ENCODE results near the gene STIM1.

The STIM1 gene

DNA sequence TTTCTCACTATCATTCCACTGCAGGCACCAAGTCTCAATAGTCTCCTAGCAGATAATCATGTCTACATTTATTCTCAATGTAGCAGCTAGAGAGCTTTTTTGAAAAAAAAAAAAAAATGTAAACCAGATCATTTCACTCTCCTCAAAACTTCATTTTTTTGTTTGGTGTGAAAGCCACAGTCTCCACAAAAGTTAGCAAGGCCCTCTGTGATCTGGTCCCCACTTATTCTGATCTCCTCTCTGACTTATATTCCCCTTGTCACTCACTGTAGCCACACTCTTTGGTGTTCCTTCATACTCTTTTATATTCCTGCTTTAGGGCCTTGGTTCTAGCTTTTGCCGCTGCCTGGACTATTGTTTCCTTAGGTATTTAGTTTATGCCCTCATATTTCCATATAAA, 137.5 kb downstream of the STIM1 start:
- Histone ChIP-seq H3K4me3 (replicated peaks; ENCODE audit: insufficient read depth, low read length) (no peak overlapping the region), H3K27me3 (ENCODE audit: insufficient read depth, poor library complexity, severe bottlenecking) (no peaks in the 10 kb centered on the region), H3K27ac (replicated peaks) (no peak overlapping the region)
- TF ChIP-seq GABPA (IDR thresholded peaks at IDR 0.05; ENCODE audit: low read depth) = no peak
- TF ChIP-seq, protein P1, sequence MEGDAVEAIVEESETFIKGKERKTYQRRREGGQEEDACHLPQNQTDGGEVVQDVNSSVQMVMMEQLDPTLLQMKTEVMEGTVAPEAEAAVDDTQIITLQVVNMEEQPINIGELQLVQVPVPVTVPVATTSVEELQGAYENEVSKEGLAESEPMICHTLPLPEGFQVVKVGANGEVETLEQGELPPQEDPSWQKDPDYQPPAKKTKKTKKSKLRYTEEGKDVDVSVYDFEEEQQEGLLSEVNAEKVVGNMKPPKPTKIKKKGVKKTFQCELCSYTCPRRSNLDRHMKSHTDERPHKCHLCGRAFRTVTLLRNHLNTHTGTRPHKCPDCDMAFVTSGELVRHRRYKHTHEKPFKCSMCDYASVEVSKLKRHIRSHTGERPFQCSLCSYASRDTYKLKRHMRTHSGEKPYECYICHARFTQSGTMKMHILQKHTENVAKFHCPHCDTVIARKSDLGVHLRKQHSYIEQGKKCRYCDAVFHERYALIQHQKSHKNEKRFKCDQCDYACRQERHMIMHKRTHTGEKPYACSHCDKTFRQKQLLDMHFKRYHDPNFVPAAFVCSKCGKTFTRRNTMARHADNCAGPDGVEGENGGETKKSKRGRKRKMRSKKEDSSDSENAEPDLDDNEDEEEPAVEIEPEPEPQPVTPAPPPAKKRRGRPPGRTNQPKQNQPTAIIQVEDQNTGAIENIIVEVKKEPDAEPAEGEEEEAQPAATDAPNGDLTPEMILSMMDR (IDR thresholded peaks at IDR 0.05; ENCODE audit: insufficient read depth, low read length) = no peak
- TF ChIP-seq POLR2AphosphoS5 (IDR thresholded peaks at IDR 0.05; ENCODE audit: low read depth) = no peak
- no peak for TF ChIP-seq REST (IDR thresholded peaks at IDR 0.05; ENCODE audit: insufficient replicate concordance, low read depth)
- no peak for TF ChIP-seq SPI1 (IDR thresholded peaks at IDR 0.05; ENCODE audit: borderline replicate concordance, low read depth)
- no peak for DNase-seq (ENCODE audit: low read depth in 1 of 2, low spot score in 1 of 2)

GRCh38 chr11:3994030-3994640, 138.7 kb downstream of the STIM1 start:
- DNase-seq (ENCODE audit: low read depth in 1 of 2, low spot score in 1 of 2) = peak in 1 of 2 experiments; percentile 6
- TF ChIP-seq, protein P1 (IDR thresholded peaks at IDR 0.05; ENCODE audit: insufficient read depth, low read length) = no peak
- TF ChIP-seq REST (IDR thresholded peaks at IDR 0.05; ENCODE audit: insufficient replicate concordance, low read depth) = no peak
- TF ChIP-seq GABPA (IDR thresholded peaks at IDR 0.05; ENCODE audit: low read depth) = no peak
- TF ChIP-seq SPI1 (IDR thresholded peaks at IDR 0.05; ENCODE audit: borderline replicate concordance, low read depth) = no peak
- TF ChIP-seq POLR2AphosphoS5 (IDR thresholded peaks at IDR 0.05; ENCODE audit: low read depth) = no peak
- no peak overlapping the region for H3K27ac ChIP-seq (replicated peaks)
- H3K4me3 ChIP-seq (replicated peaks; ENCODE audit: insufficient read depth, low read length) = no peak overlapping the region
- H3K27me3 ChIP-seq (ENCODE audit: insufficient read depth, poor library complexity, severe bottlenecking) = no peaks in the 10 kb centered on the region

GRCh38 chr11:3995307-3995706, 139.8 kb downstream of the STIM1 start:
- no peak for DNase-seq (ENCODE audit: low read depth in 1 of 2, low spot score in 1 of 2)
- Histone ChIP-seq H3K4me3 (replicated peaks; ENCODE audit: insufficient read depth, low read length) (no peak overlapping the region), H3K27ac (replicated peaks) (no peak overlapping the region), H3K27me3 (ENCODE audit: insufficient read depth, poor library complexity, severe bottlenecking) (no peaks in the 10 kb centered on the region)
- TF ChIP-seq REST (IDR thresholded peaks at IDR 0.05; ENCODE audit: insufficient replicate concordance, low read depth) (no peak), POLR2AphosphoS5 (IDR thresholded peaks at IDR 0.05; ENCODE audit: low read depth) (no peak), SPI1 (IDR thresholded peaks at IDR 0.05; ENCODE audit: borderline replicate concordance, low read depth) (no peak), GABPA (IDR thresholded peaks at IDR 0.05; ENCODE audit: low read depth) (no peak)
- TF ChIP-seq, protein P1 (IDR thresholded peaks at IDR 0.05; ENCODE audit: insufficient read depth, low read length) = no peak

Measured in HL-60 (cell line).